ENCODE data around the gene VCX.

The VCX gene

DNA sequence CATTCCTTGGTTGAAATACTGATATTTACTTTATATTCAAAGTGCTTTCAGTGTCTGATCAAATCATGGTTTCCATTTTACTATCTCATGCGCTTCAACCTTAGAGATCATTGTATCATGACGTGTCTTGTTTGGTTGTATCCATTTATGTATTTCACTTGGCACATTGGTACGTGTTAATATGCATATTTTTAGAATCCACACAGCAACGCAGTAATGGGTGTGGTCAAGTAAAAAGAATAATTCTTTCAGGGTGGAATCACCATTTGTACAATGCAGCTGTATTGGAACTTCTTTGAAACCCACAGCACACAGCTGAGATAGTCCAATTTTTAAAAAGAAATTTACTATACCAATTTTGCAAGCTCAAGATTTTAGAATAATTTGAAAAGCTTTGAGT, 29.1 kb downstream of the VCX start:
- TF ChIP-seq, protein P1, sequence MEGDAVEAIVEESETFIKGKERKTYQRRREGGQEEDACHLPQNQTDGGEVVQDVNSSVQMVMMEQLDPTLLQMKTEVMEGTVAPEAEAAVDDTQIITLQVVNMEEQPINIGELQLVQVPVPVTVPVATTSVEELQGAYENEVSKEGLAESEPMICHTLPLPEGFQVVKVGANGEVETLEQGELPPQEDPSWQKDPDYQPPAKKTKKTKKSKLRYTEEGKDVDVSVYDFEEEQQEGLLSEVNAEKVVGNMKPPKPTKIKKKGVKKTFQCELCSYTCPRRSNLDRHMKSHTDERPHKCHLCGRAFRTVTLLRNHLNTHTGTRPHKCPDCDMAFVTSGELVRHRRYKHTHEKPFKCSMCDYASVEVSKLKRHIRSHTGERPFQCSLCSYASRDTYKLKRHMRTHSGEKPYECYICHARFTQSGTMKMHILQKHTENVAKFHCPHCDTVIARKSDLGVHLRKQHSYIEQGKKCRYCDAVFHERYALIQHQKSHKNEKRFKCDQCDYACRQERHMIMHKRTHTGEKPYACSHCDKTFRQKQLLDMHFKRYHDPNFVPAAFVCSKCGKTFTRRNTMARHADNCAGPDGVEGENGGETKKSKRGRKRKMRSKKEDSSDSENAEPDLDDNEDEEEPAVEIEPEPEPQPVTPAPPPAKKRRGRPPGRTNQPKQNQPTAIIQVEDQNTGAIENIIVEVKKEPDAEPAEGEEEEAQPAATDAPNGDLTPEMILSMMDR (IDR thresholded peaks at IDR 0.05; ENCODE audit: control insufficient read depth, extremely low read depth, insufficient read depth): no peak
- H3K4me3 ChIP-seq (ENCODE audit: low read depth, low read length): no peak overlapping the region
- DNase-seq (ENCODE audit: low read depth): no peak

DNA sequence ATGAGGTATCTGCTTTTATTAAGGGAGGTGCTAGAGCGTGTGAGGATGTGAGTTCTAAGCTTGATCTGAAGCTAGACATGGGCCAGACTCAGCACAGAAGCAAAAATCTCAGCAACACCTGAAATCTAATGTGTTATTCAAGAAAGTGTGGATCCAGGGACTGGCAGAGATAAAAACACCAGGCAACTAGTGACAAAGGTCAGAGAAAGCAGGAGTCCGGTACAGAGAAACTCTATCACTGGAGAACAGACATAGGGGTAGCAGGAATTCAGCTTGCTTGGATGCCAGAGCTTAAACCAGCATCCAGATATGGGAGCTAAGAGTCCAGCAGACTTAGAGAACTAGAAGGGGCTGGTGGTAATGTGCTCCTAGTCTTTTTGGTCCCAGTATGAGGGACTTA, 34.0 kb downstream of the VCX start:
- TF ChIP-seq, protein P1 (IDR thresholded peaks at IDR 0.05; ENCODE audit: control insufficient read depth, extremely low read depth, insufficient read depth): no peak
- no peak overlapping the region for H3K4me3 ChIP-seq (ENCODE audit: low read depth, low read length)
- DNase-seq (ENCODE audit: low read depth): no peak

DNA sequence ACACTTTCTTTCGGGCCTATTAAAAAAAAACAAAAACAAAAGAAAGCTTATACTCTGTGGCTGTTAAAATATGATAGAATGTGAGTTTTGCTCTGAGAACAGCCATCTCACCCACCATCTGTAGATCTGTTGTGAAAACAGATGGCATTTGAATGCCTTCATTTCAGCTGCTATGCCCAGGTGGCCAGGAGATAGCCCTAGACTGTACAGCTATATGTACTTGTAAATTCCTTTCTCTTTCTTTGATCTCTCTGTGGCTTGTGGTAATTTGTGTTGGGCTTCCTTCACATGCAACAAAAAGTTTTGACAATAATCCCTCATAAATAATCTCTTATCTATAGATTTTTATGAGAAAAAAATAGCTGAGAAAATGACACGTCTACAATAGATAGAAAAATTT, 46.2 kb downstream of the VCX start:
- H3K4me3 ChIP-seq (ENCODE audit: low read depth, low read length): no peak overlapping the region
- TF ChIP-seq, protein P1 (IDR thresholded peaks at IDR 0.05; ENCODE audit: control insufficient read depth, extremely low read depth, insufficient read depth): no peak
- DNase-seq (ENCODE audit: low read depth): no peak

GRCh38 chrX:7889680-7890079, 46.7 kb downstream of the VCX start:
- DNase-seq (ENCODE audit: low read depth): no peak
- H3K4me3 ChIP-seq (ENCODE audit: low read depth, low read length): no peak overlapping the region
- TF ChIP-seq, protein P1 (IDR thresholded peaks at IDR 0.05; ENCODE audit: control insufficient read depth, extremely low read depth, insufficient read depth): no peak

DNA sequence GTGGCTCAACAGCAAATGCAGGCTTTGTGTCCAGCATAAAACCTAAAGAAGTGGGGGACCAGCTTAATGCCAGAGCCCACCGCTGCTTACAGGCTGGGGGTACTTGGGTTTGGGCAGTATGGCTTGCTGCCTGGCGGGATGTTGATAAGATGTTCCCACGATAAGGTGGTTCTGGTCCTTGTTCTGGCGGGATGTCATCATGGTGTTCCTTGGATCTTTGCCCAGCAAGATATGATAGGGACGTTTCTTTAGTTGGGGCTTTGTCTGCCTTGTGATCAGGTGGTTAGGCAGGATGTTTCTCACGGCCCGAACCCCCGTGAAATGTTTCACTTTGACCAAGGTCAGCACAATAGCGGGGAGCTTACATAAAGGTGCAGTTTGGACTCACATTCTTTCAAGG, 49.0 kb downstream of the VCX start:
- H3K4me3 ChIP-seq (ENCODE audit: low read depth, low read length): no peak overlapping the region
- TF ChIP-seq, protein P1 (IDR thresholded peaks at IDR 0.05; ENCODE audit: control insufficient read depth, extremely low read depth, insufficient read depth): no peak
- no peak for DNase-seq (ENCODE audit: low read depth)
